HL-60 (cell line): ENCODE results near the gene CAV3.

ENCODE experiments used
- DNase-seq, 2 experiments: peaks; one replicate each; pipeline ENCODE4 v3.0.0-alpha.2; 2010 to 2020; ENCODE audit warnings: low read depth in 1 of 2, low spot score in 1 of 2
- H3K27ac ChIP-seq: fragments of 250-450 bp; sonication (Bioruptor Pico); replicated peaks from 2 replicates; pipeline ENCODE4 v1.5.1; 2020; ENCODE audit warnings: mild to moderate bottlenecking, moderate library complexity
- H3K27me3 ChIP-seq: fragments of 250-450 bp; sonication (Bioruptor Pico); 2 replicates; pipeline ENCODE4 v1.5.1; 2021; ENCODE audit warnings: mild to moderate bottlenecking, moderate library complexity; ENCODE audit not compliant: insufficient read depth, poor library complexity, severe bottlenecking
- H3K4me3 ChIP-seq: replicated peaks from 2 replicates; pipeline ENCODE4 v1.5.1; 2011; ENCODE audit warnings: mild to moderate bottlenecking, control low read depth, low read length; ENCODE audit not compliant: insufficient read depth
- CTCF ChIP-seq: IDR thresholded peaks from one replicate; pipeline ENCODE4 v1.5.1; 2011; ENCODE audit warnings: low read length, control low read depth, inconsistent platforms; ENCODE audit not compliant: insufficient read depth
- GABPA ChIP-seq: IDR thresholded peaks from 2 replicates; pipeline ENCODE4 v1.6.1; 2012; ENCODE audit warnings: low read depth
- POLR2AphosphoS5 ChIP-seq: IDR thresholded peaks from 2 replicates; pipeline ENCODE4 v1.6.1; 2012; ENCODE audit warnings: low read depth
- SPI1 ChIP-seq: IDR thresholded peaks from 2 replicates; pipeline ENCODE4 v1.6.1; 2012; ENCODE audit warnings: low read depth, mild to moderate bottlenecking, borderline replicate concordance
- TF ChIP-seq, protein P1 (sequence below): IDR thresholded peaks from 2 replicates; pipeline ENCODE4 v1.6.1; 2012; ENCODE audit warnings: low read depth; ENCODE audit not compliant: insufficient replicate concordance

CAV3 gene

DNA sequence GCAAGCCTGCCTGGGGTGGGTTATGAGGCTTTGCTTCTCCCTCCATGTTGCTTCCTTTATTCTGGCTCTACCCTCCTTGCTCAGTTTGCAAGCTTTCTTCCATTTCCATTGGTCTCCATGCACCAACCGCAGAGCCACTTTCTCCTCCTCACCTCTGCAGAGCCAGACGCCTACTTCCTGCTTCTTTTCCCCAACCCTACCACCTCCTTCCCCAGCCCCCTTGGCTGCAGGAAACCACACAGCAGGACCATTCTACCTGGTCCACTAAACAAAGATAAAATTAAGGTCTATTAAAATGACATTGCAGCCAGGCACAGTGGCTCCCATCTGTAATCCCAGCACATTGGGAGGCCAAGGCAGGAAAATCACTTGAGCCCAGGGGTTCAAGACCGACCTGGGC, 10.0 kb upstream of the CAV3 start:
- H3K27me3 ChIP-seq, result no peaks in the 10 kb centered on the region

GRCh38 chr3:8724108-8724752, 9.4 kb upstream of the CAV3 start:
- TF ChIP-seq POLR2AphosphoS5 (no peak), CTCF (no peak), GABPA (no peak), SPI1 (no peak)
- TF ChIP-seq, protein P1, sequence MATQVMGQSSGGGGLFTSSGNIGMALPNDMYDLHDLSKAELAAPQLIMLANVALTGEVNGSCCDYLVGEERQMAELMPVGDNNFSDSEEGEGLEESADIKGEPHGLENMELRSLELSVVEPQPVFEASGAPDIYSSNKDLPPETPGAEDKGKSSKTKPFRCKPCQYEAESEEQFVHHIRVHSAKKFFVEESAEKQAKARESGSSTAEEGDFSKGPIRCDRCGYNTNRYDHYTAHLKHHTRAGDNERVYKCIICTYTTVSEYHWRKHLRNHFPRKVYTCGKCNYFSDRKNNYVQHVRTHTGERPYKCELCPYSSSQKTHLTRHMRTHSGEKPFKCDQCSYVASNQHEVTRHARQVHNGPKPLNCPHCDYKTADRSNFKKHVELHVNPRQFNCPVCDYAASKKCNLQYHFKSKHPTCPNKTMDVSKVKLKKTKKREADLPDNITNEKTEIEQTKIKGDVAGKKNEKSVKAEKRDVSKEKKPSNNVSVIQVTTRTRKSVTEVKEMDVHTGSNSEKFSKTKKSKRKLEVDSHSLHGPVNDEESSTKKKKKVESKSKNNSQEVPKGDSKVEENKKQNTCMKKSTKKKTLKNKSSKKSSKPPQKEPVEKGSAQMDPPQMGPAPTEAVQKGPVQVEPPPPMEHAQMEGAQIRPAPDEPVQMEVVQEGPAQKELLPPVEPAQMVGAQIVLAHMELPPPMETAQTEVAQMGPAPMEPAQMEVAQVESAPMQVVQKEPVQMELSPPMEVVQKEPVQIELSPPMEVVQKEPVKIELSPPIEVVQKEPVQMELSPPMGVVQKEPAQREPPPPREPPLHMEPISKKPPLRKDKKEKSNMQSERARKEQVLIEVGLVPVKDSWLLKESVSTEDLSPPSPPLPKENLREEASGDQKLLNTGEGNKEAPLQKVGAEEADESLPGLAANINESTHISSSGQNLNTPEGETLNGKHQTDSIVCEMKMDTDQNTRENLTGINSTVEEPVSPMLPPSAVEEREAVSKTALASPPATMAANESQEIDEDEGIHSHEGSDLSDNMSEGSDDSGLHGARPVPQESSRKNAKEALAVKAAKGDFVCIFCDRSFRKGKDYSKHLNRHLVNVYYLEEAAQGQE, result no peak
- Histone ChIP-seq H3K27me3 (no peaks in the 10 kb centered on the region), H3K27ac (no peak overlapping the region), H3K4me3 (no peak overlapping the region)
- no peak for DNase-seq

More for the DNA sequence above, 10.0 kb upstream of the CAV3 start:
- H3K27ac ChIP-seq, result no peak overlapping the region
- TF ChIP-seq, protein P1, result no peak
- TF ChIP-seq CTCF (no peak), SPI1 (no peak), GABPA (no peak), POLR2AphosphoS5 (no peak)
- H3K4me3 ChIP-seq, result no peak overlapping the region
- no peak for DNase-seq

DNA sequence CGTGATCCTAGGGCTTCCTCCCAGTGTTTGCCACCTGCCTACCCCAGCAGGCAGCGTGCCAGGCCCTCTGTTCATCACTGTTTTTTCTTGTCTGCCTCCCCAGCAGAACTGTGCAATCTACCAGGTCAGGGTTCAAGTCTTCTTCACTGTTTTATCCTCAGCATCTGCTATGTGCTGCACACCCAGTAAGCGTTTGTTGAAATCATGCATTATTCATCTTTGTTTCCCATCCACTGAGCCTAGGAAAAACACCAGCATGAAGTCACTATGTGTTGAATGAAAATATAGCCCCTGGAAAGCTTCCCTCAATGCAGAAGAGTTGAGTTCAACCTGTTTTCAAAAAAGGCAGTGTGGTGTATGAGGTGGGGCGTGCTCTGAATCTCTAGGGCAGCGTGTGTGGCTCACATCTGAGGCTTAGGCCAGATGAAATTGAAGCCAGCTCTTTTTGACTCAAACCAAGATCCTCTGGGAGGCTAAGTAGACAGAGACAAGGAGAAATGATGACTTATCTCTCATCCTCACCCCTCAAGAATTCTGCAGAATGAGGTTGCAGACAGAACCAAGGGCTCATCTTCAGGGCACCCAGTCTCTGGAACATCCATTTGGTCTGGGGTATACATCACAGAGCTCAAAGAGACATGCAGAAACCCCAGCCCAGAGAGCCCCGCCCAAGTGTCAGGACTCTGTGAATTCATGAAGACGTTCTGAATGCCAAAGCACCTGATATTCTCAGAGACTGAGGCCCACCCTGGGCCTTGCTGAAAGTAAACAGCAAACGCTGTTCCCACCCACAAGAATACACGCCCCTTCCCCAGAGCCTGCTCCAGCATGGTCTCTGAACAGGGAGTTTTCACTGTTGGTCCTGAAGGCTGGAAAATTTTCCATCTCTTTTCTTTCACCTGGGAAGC, 5.7 kb upstream of the CAV3 start:
- DNase-seq, result no peak
- Histone ChIP-seq H3K27me3 (no peaks in the 10 kb centered on the region), H3K4me3 (no peak overlapping the region), H3K27ac (no peak overlapping the region)
- TF ChIP-seq, protein P1, result no peak
- no peak for TF ChIP-seq CTCF
- TF ChIP-seq SPI1, result no peak
- TF ChIP-seq GABPA, result no peak
- TF ChIP-seq POLR2AphosphoS5, result no peak
